Progenitor cell of endocrine pancreas (in vitro differentiated cells): Measurements from ENCODE around the gene PSMG4. TPM values are rescaled to one million over a fixed set of nuclear protein-coding genes. Genes with fewer than 3 reads are reported as not detected.

Experiments
- DNase-seq: peaks from one replicate; pipeline ENCODE4 v3.0.0; 2021; ENCODE audit warnings: low spot score; ENCODE audit not compliant: unreplicated experiment
- H3K27ac Mint-ChIP-seq: 2 replicates; pipeline ENCODE4 v1.8.0; 2021; ENCODE audit warnings: mild to moderate bottlenecking, moderate library complexity, mixed read lengths
- H3K27me3 Mint-ChIP-seq: 2 replicates; pipeline ENCODE4 v1.8.0; 2021; ENCODE audit warnings: mixed read lengths
- H3K36me3 Mint-ChIP-seq: 2 replicates; pipeline ENCODE4 v1.8.0; 2022; ENCODE audit warnings: mixed read lengths; ENCODE audit not compliant: insufficient read depth
- H3K4me1 Mint-ChIP-seq: 2 replicates; pipeline ENCODE4 v1.8.0; 2021; ENCODE audit warnings: low read depth, mixed read lengths
- H3K4me3 Mint-ChIP-seq: 2 replicates; pipeline ENCODE4 v1.8.0; 2021; ENCODE audit warnings: low read depth, mild to moderate bottlenecking, moderate library complexity, mixed read lengths
- H3K9me3 Mint-ChIP-seq: 2 replicates; pipeline ENCODE4 v1.8.0; 2021; ENCODE audit warnings: low read depth, mixed read lengths
- CTCF ChIP-seq: fragments of 200-600 bp; sonication (generic); IDR thresholded peaks from one replicate; pipeline ENCODE4 v1.5.0; 2021; ENCODE audit warnings: antibody characterized with exemption, mild to moderate bottlenecking; ENCODE audit not compliant: unreplicated experiment
- total RNA-seq: library from RNA; stranded (reverse); gene quantifications from 2 replicates; pipeline ENCODE4 v1.2.1, GENCODE V29; 2021

The PSMG4 gene
- total RNA-seq, 1 donor from 2014 or later: 17.7 TPM

- Mint-ChIP-seq H3K27me3 (no peaks in the 10 kb centered on the region), H3K4me1 (no peaks in the 10 kb centered on the region), H3K4me3 (no peak overlapping the region), H3K9me3 (peaks cover 15% of the 10 kb centered on the region), H3K36me3 (peaks cover 17% of the 10 kb centered on the region), H3K27ac (no peak overlapping the region)
- no peak for TF ChIP-seq CTCF
- no peak for DNase-seq
Observed at GRCh38 chr6:3299221-3299620, 40.5 kb downstream of the PSMG4 start.

- H3K27me3 Mint-ChIP-seq: no peaks in the 10 kb centered on the region
- H3K36me3 Mint-ChIP-seq: peaks cover 22% of the 10 kb centered on the region
- TF ChIP-seq CTCF: no peak
- no peak overlapping the region for H3K27ac Mint-ChIP-seq
- H3K9me3 Mint-ChIP-seq: peaks cover 15% of the 10 kb centered on the region
- no peak for DNase-seq
- H3K4me3 Mint-ChIP-seq: no peak overlapping the region
- no peaks in the 10 kb centered on the region for H3K4me1 Mint-ChIP-seq
Observed at GRCh38 chr6:3301506-3301905, 42.8 kb downstream of the PSMG4 start.

GRCh38 chr6:3303795-3304411 is 45.2 kb downstream of the PSMG4 start:
- Mint-ChIP-seq H3K4me3 (no peak overlapping the region), H3K36me3 (peaks cover 25% of the 10 kb centered on the region), H3K4me1 (no peaks in the 10 kb centered on the region), H3K27me3 (no peaks in the 10 kb centered on the region), H3K9me3 (peaks cover 15% of the 10 kb centered on the region), H3K27ac (no peak overlapping the region)
- no peak for DNase-seq
- no peak for TF ChIP-seq CTCF

- peaks cover 25% of the 10 kb centered on the region for H3K36me3 Mint-ChIP-seq
- H3K27me3 Mint-ChIP-seq: no peaks in the 10 kb centered on the region
- H3K4me3 Mint-ChIP-seq: no peak overlapping the region
- no peaks in the 10 kb centered on the region for H3K4me1 Mint-ChIP-seq
- peaks cover 15% of the 10 kb centered on the region for H3K9me3 Mint-ChIP-seq
- no peak overlapping the region for H3K27ac Mint-ChIP-seq
- DNase-seq: no peak
- TF ChIP-seq CTCF: no peak
Observed at GRCh38 chr6:3304500-3305215, 45.9 kb downstream of the PSMG4 start.

GRCh38 chr6:3305216-3305565 is 46.4 kb downstream of the PSMG4 start:
- no peak for DNase-seq
- Mint-ChIP-seq H3K4me3 (no peak overlapping the region), H3K9me3 (peaks cover 15% of the 10 kb centered on the region), H3K27ac (no peak overlapping the region), H3K27me3 (no peaks in the 10 kb centered on the region), H3K4me1 (no peaks in the 10 kb centered on the region), H3K36me3 (peaks cover 25% of the 10 kb centered on the region)
- TF ChIP-seq CTCF: no peak
